ACC112 (cell line): Measurements from ENCODE around the gene IL23R.

Source experiments
- H2AFZ ChIP-seq: fragments of 200-600 bp; sonication (generic); one replicate; pipeline ENCODE4 v1.6.0; 2017; ENCODE audit warnings: antibody characterized with exemption, low read length; ENCODE audit not compliant: unreplicated experiment
- H3K27ac ChIP-seq: fragments of 200-600 bp; sonication (generic); 2 replicates; pipeline ENCODE4 v1.5.1; 2014; ENCODE audit warnings: low read depth, mild to moderate bottlenecking, antibody characterized with exemption, low read length, moderate library complexity
- H3K27me3 ChIP-seq: fragments of 200-600 bp; sonication (generic); 2 replicates; pipeline ENCODE4 v1.6.1; 2014; ENCODE audit warnings: mild to moderate bottlenecking, antibody characterized with exemption, low read length, moderate library complexity, mixed read lengths; ENCODE audit not compliant: insufficient read depth
- H3K36me3 ChIP-seq: fragments of 200-600 bp; sonication (generic); 2 replicates; pipeline ENCODE4 v1.6.1; 2016; ENCODE audit warnings: mild to moderate bottlenecking, antibody characterized with exemption, low read length, moderate library complexity, mixed read lengths; ENCODE audit not compliant: insufficient read depth
- H3K4me1 ChIP-seq: fragments of 200-600 bp; sonication (generic); one replicate; pipeline ENCODE4 v1.6.1; 2016; ENCODE audit warnings: low read length, mixed read lengths; ENCODE audit not compliant: insufficient read depth, unreplicated experiment, control insufficient read depth
- H3K4me3 ChIP-seq: fragments of 200-600 bp; sonication (generic); 2 replicates; pipeline ENCODE4 v1.5.1; 2014; ENCODE audit warnings: mild to moderate bottlenecking, low read depth, low read length
- H3K79me2 ChIP-seq: fragments of 200-600 bp; sonication (generic); one replicate; pipeline ENCODE4 v1.6.0; 2016; ENCODE audit warnings: low read length; ENCODE audit not compliant: control insufficient read depth, unreplicated experiment, insufficient read depth

Gene IL23R

DNA sequence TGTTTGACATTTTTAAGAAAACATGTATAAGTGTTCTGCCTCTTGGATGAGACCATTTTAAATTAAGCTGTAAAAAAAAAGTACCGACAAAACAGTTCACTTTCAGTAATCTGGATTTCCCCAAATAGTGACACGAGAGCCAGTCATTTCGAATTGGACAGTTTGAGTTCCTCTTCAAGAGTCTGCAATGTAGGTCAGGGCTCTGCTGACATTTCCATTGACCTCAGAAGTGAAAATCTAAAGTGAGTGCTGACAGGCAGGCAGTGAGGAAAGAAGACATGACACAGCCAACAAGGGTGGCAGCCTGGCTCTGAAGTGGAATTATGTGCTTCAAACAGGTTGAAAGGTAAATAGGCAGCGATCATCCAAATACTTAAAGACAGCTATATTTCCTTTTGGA lies at the start of gene IL23R:
Gene IL23R (plus strand): TSS at position 259 of the 400 bp plus-strand sequence. CDS start 1,667 bp downstream, outside the sequence.
- no peaks in the 10 kb centered on the region for H3K36me3 ChIP-seq
- H3K27me3 ChIP-seq, result no peaks in the 10 kb centered on the region; the same call in 1 of the 2 replicates
- H3K4me1 ChIP-seq, result peaks cover 4% of the 10 kb centered on the region
- no peak within 1 kb of the TSS for H3K27ac ChIP-seq
- H3K79me2 ChIP-seq, result no peaks in the 10 kb centered on the region
- no peak within 1 kb of the TSS for H2AFZ ChIP-seq
- no peak within 1 kb of the TSS for H3K4me3 ChIP-seq

DNA sequence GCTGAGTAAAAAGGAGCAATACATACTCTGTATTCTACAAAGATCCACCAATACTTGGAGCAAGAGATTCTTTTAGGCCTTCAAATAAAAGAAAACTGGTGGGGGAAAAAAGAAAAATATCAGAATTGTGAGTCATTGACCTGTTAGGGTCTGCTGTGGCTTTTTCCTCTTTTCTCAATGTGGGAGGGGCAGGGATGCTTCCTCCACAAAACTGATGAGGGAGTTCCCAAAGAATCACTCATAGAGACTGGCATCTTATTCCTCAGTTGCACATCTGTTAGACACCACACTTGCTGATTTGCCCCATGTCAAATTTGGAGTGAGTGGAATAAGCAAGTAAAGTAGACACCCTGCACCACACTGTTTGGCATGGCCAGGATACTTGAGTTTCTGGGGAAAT lies 48.1 kb upstream of the IL23R start:
- no peak overlapping the region for H3K27ac ChIP-seq
- H2AFZ ChIP-seq, result no peak overlapping the region
- H3K79me2 ChIP-seq, result no peaks in the 10 kb centered on the region
- peaks cover 6% of the 10 kb centered on the region for H3K4me1 ChIP-seq
- no peaks in the 10 kb centered on the region for H3K36me3 ChIP-seq
- H3K27me3 ChIP-seq, result no peaks in the 10 kb centered on the region
- H3K4me3 ChIP-seq, result no peak overlapping the region

GRCh38 chr1:67118646-67119045 lies 47.6 kb upstream of the IL23R start:
- no peaks in the 10 kb centered on the region for H3K79me2 ChIP-seq
- H2AFZ ChIP-seq, result no peak overlapping the region
- peaks cover 6% of the 10 kb centered on the region for H3K4me1 ChIP-seq
- H3K36me3 ChIP-seq, result no peaks in the 10 kb centered on the region
- H3K27ac ChIP-seq, result no peak overlapping the region
- H3K4me3 ChIP-seq, result no peak overlapping the region
- H3K27me3 ChIP-seq, result no peaks in the 10 kb centered on the region

DNA sequence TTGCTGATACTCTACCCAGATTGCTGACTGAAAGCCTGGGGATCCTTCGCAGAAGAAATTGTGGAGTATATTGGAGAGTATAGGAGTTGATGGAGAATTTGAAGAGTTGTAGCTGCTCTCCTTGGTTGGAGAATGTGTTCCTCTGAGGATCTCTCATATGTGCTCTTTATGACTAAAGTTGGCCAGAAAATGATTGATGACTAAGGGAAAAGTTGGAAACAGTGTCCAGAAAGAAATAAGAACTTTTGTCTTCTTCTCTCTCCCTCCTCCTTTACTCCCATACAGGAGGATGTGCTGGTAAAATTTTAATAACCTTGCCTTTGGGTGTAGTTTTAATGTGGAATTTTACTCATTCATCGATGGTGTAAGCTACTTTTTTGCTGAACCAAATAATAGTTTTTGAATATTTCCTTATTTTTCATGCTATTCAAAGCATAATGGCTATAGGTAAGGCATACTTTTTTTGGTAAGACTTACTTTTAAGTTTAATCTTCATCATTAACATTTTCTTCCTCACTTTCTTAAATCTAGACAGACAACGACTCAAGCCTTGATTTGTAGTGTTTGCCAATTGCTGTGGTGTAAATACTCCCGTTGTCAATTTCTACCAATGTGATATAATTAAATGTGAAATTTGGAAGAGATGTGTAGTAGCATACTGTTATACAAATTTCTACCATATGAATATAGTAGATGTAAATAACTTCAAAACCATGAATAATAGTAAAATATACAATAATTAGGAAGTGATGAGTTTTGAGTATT lies 45.2 kb upstream of the IL23R start:
- peaks cover 6% of the 10 kb centered on the region for H3K4me1 ChIP-seq
- no peak overlapping the region for H3K4me3 ChIP-seq
- H3K27ac ChIP-seq, result no peak overlapping the region
- no peaks in the 10 kb centered on the region for H3K27me3 ChIP-seq
- no peak overlapping the region for H2AFZ ChIP-seq
- H3K36me3 ChIP-seq, result no peaks in the 10 kb centered on the region
- H3K79me2 ChIP-seq, result no peaks in the 10 kb centered on the region

- H3K79me2 ChIP-seq, result no peaks in the 10 kb centered on the region
- H3K36me3 ChIP-seq, result no peaks in the 10 kb centered on the region
- no peak overlapping the region for H2AFZ ChIP-seq
- H3K27ac ChIP-seq, result no peak overlapping the region
- no peak overlapping the region for H3K4me3 ChIP-seq
- H3K27me3 ChIP-seq, result no peaks in the 10 kb centered on the region
- no peaks in the 10 kb centered on the region for H3K4me1 ChIP-seq
Measured at GRCh38 chr1:67124455-67124854, 41.8 kb upstream of the IL23R start.

DNA sequence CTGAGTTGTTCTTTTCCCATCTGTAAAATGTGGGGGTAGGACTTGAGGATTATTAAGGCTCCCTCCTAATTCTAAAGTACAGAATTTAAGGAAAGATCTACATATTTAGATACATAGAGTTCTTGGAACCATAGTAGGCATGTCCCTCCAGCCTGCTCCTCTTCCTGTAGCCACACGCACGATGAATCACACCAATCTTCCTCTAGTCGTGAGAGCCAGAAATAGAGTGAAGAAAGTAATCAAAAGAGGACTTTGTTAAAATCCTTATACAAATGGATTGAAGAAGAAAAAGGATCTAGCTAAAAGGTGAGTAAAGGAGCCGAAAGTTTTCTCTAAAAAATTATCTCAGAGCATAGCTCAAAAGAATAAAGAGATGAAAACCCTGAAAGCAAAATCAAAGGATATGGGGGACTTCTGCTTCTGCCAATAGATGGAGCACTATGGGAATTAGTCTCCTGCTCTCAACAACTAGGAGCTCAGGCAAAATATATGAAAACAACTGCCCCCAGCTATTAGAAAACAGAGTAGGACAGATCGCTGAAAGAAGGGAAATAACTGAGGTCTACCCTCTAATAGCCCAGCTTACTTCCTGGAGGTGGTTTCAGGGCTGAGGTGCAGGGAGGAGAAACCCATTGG lies 40.0 kb upstream of the IL23R start:
- H3K36me3 ChIP-seq, result no peaks in the 10 kb centered on the region
- no peaks in the 10 kb centered on the region for H3K4me1 ChIP-seq
- no peaks in the 10 kb centered on the region for H3K79me2 ChIP-seq
- no peak overlapping the region for H3K4me3 ChIP-seq
- H3K27me3 ChIP-seq, result no peaks in the 10 kb centered on the region
- no peak overlapping the region for H3K27ac ChIP-seq
- peak overlapping the region; percentile 79 for H2AFZ ChIP-seq

DNA sequence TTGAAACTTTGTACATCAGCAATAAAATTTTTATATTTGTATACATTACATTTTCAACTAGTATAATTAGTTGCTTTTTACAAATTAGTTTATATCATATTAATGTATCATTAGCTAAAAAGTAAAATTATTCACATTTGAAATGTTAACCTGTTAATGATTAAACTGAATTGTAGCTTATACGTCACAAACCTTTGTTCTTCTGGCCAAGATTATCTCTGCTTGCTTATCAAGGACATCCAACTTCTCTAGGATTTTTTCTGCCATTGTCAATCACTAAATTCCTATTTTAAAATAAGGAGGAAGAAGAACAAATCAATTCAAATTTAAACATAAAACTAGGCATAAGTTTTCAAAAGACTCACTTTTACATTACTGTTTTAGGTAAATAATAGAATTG lies 39.3 kb upstream of the IL23R start:
- Histone ChIP-seq H2AFZ (no peak overlapping the region), H3K36me3 (no peaks in the 10 kb centered on the region), H3K27ac (no peak overlapping the region), H3K27me3 (no peaks in the 10 kb centered on the region), H3K79me2 (no peaks in the 10 kb centered on the region), H3K4me1 (no peaks in the 10 kb centered on the region), H3K4me3 (no peak overlapping the region)

DNA sequence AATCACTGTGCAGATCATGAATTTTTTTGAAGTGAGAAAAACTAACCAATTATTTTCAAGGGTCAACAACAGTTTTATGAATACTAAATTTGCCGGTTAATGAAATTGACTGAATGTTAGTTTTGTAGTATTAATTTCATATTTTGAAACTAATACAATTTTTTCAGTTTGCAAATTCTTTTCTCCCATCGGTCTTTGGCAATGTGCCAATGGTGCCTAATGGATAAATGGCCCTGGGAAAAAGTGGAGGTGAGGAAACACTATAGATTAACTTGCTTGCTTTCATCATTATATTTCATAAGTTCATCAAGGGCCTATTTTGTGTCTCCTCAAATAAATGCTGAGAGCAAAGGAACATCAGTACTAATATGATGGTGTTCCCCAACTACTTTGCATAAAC lies 35.6 kb upstream of the IL23R start:
- H2AFZ ChIP-seq, result no peak overlapping the region
- peaks cover 7% of the 10 kb centered on the region for H3K4me1 ChIP-seq
- H3K36me3 ChIP-seq, result no peaks in the 10 kb centered on the region
- H3K79me2 ChIP-seq, result no peaks in the 10 kb centered on the region
- H3K27ac ChIP-seq, result no peak overlapping the region
- H3K27me3 ChIP-seq, result no peaks in the 10 kb centered on the region
- H3K4me3 ChIP-seq, result no peak overlapping the region

GRCh38 chr1:67133177-67133576 lies 33.1 kb upstream of the IL23R start:
- Histone ChIP-seq H3K4me3 (no peak overlapping the region), H3K27ac (no peak overlapping the region), H3K4me1 (peaks cover 7% of the 10 kb centered on the region), H2AFZ (no peak overlapping the region), H3K79me2 (no peaks in the 10 kb centered on the region), H3K27me3 (no peaks in the 10 kb centered on the region), H3K36me3 (no peaks in the 10 kb centered on the region)

- H3K4me1 ChIP-seq, result peaks cover 7% of the 10 kb centered on the region
- no peak within 1 kb of the TSS for H3K4me3 ChIP-seq
- H3K36me3 ChIP-seq, result no peaks in the 10 kb centered on the region
- no peaks in the 10 kb centered on the region for H3K79me2 ChIP-seq
- peak within 1 kb of the TSS; percentile 21 for H3K27ac ChIP-seq
- H3K27me3 ChIP-seq, result no peaks in the 10 kb centered on the region
- peak within 1 kb of the TSS; percentile 74 for H2AFZ ChIP-seq
Measured at GRCh38 chr1:67134695-67135094, 31.6 kb upstream of the IL23R start, which contains the start of gene C1orf141. TSS of gene C1orf141 (minus strand) at chr1:67134970. CDS start at chr1:67127240, 7,730 bp downstream.

DNA sequence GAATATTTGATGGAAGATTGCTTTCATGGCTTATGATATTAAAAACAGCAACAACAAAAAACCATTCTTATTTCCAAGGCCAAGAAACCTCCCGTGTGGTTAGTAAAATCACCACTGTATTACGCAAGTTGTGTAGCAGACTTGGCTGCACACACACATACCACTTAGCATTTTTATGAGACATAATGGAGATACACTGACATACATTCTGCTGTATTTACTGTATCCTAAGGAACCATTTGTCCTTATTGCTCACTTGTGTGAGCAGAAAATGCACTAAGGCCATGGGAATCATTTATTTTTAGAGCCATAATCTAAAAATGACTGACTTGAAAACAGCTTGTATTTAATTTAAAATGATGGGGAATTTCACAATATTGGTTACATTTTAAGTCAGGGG lies 30.9 kb upstream of the IL23R start:
- Histone ChIP-seq H3K27ac (peak overlapping the region; percentile 21), H3K4me1 (peaks cover 7% of the 10 kb centered on the region), H3K79me2 (no peaks in the 10 kb centered on the region), H2AFZ (peak overlapping the region; percentile 74), H3K27me3 (no peaks in the 10 kb centered on the region), H3K4me3 (no peak overlapping the region), H3K36me3 (no peaks in the 10 kb centered on the region)
